GM21717 (cell line): ENCODE results near the gene KLHL26.
"Not testable (repeated sequence)": the region's sequence is repeated elsewhere in the genome, so short reads cannot be mapped to it uniquely, and the experiment has no call there.

Experiments
- ATAC-seq: cut with Tn5 transposase; IDR thresholded peaks from one replicate; pipeline ENCODE4 v1.9.1; 2021; ENCODE audit warnings: mild to moderate bottlenecking, moderate library complexity; ENCODE audit not compliant: unreplicated experiment

Gene KLHL26

DNA sequence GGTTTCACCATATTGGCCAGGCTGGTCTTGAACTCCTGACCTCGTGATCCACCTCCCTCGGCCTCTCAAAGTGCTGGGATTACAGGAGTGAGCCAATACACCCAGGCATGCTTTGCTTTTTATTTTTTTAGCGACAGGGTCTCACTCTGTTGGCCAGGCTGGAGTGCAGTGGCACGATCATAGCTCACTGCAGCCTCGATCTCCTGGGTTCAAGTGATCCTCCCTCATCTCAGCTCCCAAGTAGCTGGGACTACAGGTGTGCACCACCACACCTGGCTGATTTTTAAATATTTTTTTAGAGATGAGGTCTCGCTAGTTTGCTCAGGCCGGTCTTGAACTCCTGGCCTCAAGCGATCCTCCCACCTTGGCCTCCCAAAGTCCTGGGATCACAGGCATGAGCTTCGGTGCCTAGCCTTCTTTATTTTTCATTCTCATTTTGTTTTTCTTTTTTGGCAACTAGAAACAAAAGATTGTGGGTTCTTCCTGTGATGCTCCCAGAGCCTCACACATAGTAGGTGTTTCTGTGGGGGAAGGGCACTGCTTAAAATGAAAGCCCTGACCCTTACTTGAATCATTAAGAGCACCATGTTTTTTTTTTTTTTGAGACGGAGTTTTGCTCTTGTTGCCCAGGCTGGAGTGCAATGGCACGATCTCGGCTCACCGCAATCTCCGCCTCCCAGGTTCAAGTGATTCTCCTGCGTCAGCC is 36.0 kb upstream of the KLHL26 start:
- ATAC-seq = not testable (repeated sequence)

DNA sequence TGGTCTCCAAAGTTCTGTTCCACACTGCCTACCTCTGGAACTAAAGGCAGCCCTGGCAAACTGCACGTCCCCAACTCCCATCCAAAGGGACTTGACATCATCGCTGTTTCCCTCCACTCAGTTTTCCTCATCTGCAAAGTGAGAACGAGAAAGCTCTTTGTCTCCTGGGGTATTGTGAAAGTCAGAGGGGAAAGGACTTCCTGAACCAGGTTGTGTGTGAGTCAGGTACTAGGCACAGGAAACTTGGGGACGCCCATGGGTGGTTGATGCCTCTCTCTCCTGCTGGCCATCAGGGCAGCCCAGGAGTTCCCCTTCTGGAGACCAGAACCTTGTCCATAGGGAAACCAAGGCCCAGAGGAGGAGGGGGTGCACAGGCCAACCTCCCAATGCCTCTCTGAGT is 35.0 kb upstream of the KLHL26 start:
- ATAC-seq = no peak

DNA sequence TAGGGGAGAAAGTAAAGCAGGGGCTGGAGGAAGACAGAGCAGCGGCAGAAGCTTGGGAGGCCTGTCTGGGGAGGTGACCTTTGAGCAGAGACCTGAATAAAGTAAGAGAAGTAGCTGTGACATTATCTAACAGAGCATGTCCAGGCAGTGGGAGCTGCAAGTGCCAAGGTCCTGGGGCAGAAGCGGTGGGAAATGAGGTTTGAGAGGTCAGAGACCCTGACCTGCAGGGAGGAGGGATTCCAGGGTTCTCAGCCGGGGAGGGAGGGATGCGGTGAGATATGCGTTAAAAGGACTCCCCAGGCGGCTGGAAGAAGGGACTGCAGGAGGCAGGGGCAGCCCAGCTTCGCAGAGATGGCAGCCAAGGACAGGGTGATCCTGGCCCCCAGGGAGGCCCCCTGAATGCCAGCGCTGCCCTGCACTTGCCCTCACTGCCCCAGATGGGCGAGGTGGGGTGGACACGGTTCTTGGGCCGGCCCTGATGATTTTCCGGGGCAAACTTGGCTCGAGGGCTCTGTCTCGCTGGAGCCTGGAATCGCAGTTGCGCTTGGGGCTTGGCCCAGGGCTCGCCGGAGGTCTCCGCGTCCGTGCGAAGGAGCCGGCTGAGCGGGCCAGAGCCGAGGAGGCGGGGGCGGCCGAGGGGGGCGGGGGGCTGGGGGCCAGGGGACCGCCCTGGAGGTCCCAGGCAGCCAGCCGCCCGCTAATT is 33.4 kb upstream of the KLHL26 start:
- ATAC-seq = no peak

DNA sequence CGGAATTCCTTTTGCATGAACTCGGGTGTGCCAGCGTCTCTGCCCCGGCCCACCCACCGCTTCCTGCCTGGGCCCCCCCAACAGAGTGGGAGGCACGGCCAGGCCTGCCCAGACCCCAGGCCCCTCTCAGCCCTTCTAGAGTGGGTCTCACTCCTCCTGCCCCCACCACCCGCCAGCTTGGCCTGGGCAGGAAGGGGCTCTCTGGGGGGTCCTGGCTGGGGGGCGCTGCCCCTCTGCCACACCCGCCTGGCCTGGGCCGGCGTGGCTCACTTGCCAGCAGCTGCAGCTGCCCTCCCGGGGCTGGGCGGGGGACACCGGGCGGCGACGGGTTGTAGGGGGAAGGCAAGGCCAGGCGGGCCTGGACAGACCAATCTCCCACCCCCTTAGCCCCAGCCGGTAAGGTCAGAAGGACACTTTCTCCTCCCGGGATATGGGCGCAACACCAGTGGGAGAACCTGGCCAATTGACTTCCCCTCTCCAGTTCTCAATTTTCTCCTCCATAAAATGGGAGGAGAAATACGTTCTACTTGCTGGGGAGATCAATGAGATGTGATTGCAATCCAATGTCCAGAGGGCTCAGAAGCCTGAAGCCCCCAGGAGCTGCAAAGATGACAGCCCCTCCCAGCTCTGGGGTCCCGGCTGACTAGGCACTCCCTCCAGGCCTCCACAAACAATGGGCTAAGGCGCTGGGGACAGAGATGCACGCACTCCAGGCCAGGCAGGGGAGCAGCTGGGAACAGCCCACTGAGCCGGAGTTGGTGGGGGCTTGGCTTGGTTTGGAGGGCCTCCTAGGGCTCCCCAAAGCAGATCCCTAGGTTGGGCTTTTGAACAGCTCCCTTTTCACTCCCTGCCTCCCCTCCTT is 32.6 kb upstream of the KLHL26 start:
- ATAC-seq = no peak

DNA sequence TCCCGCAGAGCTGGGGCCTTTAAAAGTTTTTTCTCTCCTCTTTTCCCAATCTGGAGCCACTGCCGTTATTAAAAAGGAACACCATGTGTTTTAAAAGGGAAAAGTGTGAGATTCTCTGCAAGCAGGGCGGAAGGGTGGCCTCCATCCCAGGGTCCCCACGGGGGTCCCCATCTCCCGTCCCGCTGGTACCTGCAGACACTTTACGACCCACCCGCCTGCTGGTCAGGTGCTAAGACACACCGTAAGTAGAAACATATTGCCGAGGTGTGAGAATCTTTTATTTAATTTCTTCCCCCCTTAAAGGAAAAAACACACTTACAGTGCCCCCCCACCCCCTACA is 32.0 kb upstream of the KLHL26 start:
- no peak for ATAC-seq

DNA sequence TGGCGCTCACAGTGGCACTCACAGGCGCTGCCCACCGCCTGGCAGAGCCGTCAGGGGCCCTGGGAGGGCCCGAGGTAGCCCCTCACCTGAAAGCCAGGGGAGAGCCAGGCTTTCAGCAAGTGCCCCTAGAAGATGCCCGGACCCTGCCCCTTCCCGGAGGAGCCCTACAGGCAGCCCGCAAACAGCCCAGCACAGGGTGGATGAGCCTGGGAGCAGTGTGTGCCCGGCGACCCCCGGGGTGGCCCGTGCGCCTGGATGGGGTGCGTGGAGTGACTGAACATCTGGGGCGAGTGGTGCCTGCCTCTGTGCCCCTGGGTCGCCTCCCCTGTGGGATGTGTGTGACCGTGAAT is 31.7 kb upstream of the KLHL26 start:
- ATAC-seq = no peak

DNA sequence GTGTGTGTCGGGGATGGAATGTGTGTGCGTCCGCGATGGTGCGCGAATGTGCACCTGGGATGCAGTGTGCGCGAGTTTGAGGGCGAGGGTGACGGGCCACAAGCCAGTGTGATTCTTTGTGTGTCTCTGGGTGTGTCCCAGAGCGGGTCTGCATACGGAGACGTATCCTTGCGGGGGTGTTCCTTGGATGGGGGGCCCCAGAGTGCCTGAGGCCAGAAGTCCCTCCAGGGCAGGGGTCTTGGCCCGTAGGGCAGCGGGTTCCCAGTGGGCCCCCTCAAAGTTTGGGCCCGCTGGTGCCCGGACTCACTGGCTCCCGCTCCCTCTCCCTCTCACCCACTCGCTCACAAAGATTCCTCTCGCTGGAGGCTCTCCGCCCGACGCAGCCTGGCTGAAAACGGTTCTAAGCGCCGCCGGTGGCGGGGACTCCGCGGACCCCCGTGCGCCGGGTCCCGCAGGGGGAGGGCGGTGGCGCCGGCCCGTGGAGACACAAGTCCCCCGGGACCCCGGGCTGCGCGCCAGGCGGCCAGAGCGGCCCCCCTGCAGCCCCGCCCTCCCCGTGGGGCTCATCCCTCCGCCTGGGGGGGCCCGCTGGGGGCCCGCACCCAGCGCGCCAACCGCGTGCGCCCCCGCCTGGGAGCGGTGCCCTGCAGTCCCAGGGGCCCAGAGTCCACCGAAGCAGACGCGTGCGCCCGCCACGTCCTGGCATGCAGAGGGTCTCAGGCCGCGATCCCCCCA is 31.1 kb upstream of the KLHL26 start:
- ATAC-seq = no peak

DNA sequence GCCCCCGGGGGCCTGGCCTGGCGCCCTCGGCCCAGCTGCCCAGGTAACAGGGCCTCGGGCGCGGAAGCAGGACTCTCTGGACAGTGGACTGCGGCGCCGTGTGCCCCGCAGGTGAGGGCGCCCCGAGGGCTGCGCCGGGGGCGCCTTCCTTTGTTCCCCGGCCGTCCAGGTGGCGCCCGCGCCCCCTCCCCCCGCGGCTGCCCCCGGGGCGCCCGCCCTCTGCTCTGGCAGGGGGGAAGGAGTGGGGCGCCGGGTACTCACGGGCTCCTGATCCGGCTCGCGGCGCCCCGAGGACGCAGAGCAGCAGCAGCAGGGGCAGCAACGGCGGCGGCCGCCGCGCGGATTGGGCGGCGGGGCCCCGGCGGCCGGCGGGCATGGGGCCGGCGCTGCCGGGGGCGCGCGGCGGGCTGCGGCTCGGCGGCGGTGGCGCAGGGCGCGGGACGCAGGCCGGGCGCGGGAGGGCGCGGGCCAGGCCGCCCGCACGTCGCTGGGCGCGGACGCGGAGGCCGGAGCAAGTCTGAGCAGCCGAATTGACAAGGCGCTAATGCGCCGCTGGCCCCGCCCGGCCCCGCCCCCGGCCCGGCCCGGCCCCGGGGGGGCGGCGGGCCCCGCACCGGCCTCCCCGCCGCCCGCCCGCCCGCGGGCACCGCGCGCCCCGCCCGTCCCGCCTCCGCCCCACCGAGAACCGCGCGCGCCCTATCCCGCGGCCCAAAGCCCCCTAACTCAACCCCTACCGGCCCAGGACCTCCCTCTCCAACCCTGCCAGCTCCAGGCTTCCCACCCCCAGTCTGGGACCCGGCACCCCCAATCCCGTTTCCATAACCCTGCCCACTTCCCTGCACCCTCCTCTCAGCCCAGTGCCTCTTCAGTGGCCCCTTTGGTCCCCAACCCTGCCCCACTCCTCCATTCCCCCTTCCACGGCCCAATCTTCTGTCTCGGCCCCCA is 30.3 kb upstream of the KLHL26 start, which contains the start of gene CRLF1:
Gene CRLF1, minus strand, starts transcription at position 519 of the 945 bp plus-strand sequence. Its CDS starts 143 bp downstream, at position 376.
- no peak for ATAC-seq

DNA sequence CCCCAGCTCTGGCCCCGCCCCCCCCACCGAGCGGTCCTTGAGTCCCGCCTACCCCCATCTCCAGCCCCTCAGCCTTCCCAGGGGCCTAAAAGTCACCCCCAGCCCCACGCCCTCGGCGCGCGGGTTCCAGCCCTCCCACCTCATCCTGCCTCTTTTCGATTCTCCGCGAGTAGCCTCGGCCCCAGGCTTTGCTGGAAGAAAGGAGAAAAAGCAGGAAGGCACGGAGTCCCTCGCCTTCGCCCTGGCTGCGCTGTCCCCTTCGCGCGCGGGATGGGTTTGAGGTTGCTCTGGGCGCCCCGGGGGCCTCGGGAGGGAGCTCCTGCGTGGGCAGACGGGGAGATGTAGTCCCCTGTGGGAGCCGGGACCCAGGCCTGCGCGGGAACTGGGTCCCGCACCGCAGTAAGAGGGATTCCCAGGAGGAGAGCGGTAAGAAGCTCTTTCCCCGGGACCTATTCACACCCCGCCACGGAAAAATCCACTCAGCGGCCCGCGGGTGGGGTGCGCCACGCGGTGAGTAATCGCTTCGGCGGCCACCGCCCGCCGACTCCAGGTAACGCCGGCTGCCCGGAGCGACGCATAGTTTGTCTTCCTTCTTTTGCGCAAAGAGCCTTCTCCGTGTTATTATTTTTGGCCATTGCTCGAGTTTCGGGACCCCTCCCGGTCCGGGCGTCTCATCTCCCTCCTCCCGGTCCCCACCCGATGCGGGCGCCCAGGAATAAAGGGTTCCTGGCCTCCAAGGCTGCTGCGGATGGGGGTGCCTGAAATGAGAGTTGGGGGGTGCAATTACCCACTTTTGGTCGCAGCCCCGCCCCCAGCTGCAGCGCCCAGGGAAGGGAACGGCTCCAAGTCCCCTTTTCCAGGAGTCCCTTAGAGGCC is 29.4 kb upstream of the KLHL26 start:
- ATAC-seq = no peak

DNA sequence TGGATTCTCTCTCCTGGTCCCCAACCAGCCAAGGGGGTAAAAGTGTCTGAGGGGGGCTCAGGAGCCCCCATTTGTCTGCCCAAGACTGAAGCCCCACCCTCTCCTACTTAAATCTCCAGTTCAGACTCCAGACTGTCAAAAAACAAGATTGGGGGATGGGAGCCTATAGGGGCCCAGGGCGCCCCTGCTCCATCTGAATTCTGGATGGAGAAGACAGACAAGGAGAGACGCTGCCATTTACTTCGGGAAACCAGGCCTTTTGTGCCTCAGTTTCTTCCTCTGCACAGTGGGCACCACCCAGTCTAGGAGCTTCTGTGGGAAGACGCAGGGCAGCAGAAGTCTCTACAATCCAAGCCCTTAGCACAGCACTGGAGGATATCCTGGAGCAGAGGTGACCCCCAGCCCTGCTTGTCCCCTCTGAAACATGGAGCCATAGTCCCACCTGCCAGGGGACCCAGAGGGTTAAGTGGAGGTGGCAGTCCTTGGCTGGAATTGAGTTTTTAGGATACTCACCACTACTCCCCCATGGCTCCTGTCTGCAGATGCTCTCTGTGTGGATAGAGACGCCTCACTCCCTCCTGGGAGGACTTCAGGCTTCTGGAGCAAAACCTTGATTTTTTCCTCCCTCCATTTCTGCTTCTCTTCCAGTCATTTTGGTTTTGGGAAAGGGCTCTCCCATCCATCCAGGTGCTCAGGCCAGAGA is 28.6 kb upstream of the KLHL26 start:
- no peak for ATAC-seq

DNA sequence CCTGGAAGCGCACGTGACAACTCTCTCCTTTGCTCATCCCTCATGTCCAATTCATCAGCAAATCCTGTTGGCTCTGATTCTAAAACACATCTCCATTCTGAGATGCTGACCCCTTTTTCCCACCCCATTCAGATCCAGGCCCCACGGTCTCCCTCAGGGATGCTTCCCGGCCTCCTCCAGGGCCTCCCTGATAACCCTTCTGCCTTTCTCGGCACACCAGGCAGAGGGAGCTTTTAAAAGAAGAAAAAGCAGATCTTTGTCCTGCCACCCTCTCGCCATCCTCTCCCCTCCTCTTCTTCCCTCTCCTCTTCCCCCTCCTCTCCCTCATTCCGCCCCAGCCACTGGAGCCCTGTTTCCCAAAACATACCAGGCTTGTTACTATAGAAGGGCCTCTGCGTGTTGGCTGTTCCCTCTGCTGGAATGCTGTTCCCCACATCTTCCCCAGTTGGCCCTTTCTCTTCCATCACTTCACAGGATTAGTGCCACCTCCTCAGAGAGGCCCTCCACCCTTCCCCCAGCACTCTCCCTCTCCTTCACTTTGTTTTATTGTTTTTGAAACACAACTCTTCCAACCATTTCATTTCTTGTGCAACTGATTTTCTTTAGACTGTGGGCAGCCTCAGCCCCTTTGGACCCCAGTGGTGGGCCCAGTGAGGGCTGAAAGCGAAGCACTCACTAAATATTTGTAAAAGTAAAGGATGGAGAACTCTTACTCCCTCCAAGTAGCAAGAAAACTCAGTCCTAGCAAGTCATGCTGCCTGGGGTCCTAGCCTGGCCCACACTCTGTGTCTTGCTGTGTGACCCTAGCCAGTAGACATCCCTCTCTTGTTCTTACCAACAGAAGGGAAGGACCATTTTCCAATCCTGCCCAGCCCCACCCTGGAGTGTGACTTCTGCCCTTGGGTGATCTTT is 27.8 kb upstream of the KLHL26 start:
- no peak for ATAC-seq

DNA sequence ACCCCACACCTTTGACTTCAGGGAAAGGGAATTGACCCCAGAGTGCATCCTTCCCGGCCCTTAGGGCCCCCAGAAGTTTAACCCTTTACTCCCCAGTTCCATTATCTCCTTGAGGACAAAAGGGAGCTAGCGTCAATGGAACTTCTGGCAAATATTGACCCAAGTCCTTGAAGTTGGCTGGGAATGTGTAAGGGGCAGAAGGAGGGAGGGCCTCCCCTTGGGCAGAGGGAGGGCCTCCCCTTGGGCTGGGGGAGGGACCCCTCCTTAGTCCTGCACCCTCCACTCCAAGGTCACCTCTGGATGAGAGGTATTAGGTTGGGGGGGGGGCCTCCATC is 27.1 kb upstream of the KLHL26 start:
- ATAC-seq = no peak

DNA sequence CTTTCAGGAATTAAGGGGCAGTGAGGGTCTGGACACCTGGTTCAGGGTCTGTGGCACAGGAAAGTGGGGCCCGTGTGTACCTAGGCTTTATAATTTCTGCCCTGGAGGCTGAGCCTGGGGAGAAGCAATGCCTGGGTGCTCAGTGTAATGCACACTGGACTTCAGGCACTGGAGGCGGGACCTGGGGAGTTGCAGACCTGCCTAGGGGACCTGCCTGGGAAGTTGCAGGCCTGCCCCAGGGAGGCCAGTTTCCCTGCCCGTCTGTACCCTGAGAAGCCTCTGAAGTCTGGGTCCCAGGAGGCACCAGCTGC is 26.6 kb upstream of the KLHL26 start:
- ATAC-seq = no peak

DNA sequence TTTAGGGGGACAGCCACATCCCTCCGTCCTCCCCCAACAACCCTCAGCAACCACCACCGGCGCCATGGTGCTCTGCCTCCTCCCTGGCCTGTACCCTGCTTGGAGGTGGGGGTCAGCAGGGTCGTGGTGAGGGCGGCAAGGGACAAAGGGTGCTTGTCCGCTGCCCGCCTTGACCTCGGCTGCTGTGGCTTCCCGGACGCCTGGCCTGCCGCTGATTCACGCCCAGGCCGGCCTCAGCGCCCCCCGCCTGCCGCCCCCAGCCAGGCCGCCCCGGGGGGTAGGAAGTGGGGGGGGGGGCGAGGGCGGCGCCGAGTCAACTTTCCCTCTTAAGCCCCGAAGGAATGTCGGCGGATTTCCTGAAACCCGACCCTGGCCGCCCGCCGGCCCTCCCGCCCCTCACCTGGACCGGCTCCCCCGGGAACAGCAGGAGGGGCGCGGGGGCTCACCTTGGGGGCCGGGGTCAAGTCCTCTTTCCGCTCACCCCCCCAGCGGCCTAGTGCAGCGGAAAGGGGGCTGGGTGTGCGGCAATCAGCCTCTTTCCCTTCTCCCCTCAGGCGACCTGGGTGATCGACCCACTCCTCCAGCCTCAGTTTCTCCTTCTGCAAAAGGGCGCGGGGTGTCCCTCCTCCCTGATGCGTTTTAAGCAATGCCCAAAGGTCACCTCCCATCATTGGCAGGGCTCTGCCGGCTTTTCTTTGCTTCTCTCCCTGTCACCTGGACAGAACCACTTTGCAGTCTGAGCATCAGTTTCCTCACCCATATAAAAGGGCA is 26.1 kb upstream of the KLHL26 start:
- no peak for ATAC-seq

DNA sequence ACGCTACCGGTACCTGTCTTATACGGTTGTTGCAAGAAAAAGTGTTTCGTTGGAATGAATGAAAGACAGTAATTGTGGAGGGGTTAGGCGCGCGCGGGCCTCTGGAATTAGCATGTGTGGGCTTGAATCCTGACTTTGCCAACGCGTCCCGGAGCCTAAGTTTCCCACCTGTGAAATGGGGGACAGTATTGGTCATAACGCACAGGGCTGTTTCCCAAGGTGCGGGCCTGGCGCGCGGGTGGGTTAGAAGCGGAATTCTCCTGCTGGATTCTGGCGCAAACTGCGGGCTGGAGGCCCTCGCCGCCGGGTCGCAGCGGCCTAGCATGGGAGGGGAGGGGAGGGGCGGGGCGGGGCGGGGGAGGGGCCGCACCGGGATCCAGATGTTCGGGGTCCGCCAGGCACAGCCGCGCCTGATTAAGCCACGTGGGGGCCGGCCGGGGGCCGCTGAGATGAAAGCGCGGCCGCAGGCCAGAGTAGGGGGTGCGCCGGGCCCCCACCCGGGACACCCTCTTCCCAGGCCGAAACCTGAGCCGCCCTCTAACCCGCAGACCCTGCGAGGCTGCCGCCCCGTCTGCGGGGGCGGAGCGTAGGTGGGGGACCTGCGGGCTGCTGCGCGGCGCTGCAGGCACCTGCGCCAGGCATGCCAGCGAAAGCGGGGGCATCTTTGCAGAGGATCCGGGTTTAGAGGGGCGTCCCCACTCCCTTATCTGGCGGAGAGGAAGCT is 25.3 kb upstream of the KLHL26 start:
- no peak for ATAC-seq

DNA sequence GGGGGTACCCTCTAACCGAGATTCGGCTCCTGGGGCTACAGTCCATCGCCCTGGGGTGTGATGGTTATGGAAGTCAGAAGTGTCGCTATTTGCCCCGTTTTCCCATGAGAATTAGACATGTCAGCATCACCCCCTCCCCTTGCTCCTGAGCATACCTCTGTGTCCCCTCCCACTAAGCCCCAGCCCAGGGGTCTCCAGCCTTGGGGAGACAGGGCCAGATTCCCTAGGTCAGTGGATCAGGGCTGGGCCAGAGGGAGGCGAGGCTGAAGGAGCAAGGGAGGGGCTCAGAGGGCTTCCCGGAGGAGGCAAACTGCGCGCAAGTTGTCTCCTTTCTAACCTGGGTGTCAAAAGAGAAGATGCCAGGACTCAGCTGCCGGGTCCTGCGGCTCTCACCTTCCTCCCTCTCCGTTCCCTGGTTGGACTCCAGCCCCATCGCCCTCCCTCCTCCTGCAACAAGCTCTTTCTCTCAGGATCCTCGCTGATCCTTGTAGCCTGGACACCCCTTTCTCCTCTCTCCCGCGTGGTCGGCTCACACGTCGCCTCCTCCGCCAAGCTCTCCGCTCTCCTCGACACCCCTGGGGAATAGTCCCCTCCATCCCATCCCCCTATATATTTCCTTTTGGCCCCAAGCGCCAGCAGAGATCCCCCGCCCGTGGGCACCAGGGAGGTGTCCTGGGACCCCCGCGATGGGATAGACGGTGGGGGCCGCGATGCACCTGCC is 24.6 kb upstream of the KLHL26 start:
- no peak for ATAC-seq
